Measurements from ENCODE around the gene TCF7L1.

The TCF7L1 gene

GRCh38 chr2:85230679-85231467 is 97.7 kb downstream of the TCF7L1 start:
- H3K27me3 ChIP-seq (ENCODE audit: insufficient read depth, insufficient read length), result no peaks in the 10 kb centered on the region
- H3K4me3 ChIP-seq (ENCODE audit: insufficient read length, low read depth), result no peak overlapping the region
- TF ChIP-seq YY1 (IDR thresholded peaks at IDR 0.05; ENCODE audit: insufficient read depth, insufficient read length), result no peak
- no peak for TF ChIP-seq ZNF274 (IDR thresholded peaks at IDR 0.05; ENCODE audit: low read depth, low read length)
- no peak for TF ChIP-seq SUZ12 (IDR thresholded peaks at IDR 0.05; ENCODE audit: extremely low read depth, insufficient read depth, insufficient read length)
- H3K36me3 ChIP-seq (ENCODE audit: insufficient read depth, insufficient read length, low read length), result no peaks in the 10 kb centered on the region
- H3K4me1 ChIP-seq (ENCODE audit: insufficient read depth, insufficient read length), result peaks cover 2% of the 10 kb centered on the region
- no peak overlapping the region for H3K9ac ChIP-seq (ENCODE audit: insufficient read length, low read depth)
- no peak for DNase-seq (ENCODE audit: low read depth, low spot score)
- no peaks in the 10 kb centered on the region for H3K9me3 ChIP-seq (ENCODE audit: insufficient read depth, low read length)

GRCh38 chr2:85231468-85231805 is 98.2 kb downstream of the TCF7L1 start:
- Histone ChIP-seq H3K27me3 (ENCODE audit: insufficient read depth, insufficient read length) (no peaks in the 10 kb centered on the region), H3K9ac (ENCODE audit: insufficient read length, low read depth) (no peak overlapping the region), H3K4me1 (ENCODE audit: insufficient read depth, insufficient read length) (peaks cover 2% of the 10 kb centered on the region), H3K9me3 (ENCODE audit: insufficient read depth, low read length) (no peaks in the 10 kb centered on the region), H3K36me3 (ENCODE audit: insufficient read depth, insufficient read length, low read length) (no peaks in the 10 kb centered on the region), H3K4me3 (ENCODE audit: insufficient read length, low read depth) (no peak overlapping the region)
- DNase-seq (ENCODE audit: low read depth, low spot score), result no peak
- no peak for TF ChIP-seq ZNF274 (IDR thresholded peaks at IDR 0.05; ENCODE audit: low read depth, low read length)
- no peak for TF ChIP-seq YY1 (IDR thresholded peaks at IDR 0.05; ENCODE audit: insufficient read depth, insufficient read length)
- TF ChIP-seq SUZ12 (IDR thresholded peaks at IDR 0.05; ENCODE audit: extremely low read depth, insufficient read depth, insufficient read length), result no peak

DNA sequence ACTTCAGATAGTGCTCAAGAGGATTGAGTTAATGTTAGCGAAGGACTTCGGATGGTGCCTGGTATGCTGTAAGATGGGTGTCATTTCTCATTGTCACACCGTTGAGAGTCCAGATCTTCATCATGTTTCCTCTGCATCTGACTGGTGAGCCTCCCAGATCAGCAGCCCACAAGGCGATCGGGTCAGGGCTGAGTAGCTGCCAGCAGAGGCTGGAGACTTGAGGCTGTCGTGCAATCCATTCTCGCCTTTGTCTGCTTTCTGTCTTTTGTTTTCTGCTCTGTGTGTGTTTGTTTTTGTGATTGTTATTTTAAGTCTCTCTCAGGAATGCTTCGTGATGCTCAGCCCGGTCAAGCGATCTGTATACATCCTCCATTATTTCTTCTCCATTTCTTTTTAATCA is 98.8 kb downstream of the TCF7L1 start:
- Histone ChIP-seq H3K36me3 (ENCODE audit: insufficient read depth, insufficient read length, low read length) (peaks cover 3% of the 10 kb centered on the region), H3K4me3 (ENCODE audit: insufficient read length, low read depth) (no peak overlapping the region), H3K27me3 (ENCODE audit: insufficient read depth, insufficient read length) (no peaks in the 10 kb centered on the region), H3K4me1 (ENCODE audit: insufficient read depth, insufficient read length) (peaks cover 4% of the 10 kb centered on the region), H3K9ac (ENCODE audit: insufficient read length, low read depth) (no peak overlapping the region), H3K9me3 (ENCODE audit: insufficient read depth, low read length) (no peaks in the 10 kb centered on the region)
- no peak for TF ChIP-seq SUZ12 (IDR thresholded peaks at IDR 0.05; ENCODE audit: extremely low read depth, insufficient read depth, insufficient read length)
- no peak for TF ChIP-seq YY1 (IDR thresholded peaks at IDR 0.05; ENCODE audit: insufficient read depth, insufficient read length)
- no peak for TF ChIP-seq ZNF274 (IDR thresholded peaks at IDR 0.05; ENCODE audit: low read depth, low read length)
- DNase-seq (ENCODE audit: low read depth, low spot score), result peak; percentile 57

DNA sequence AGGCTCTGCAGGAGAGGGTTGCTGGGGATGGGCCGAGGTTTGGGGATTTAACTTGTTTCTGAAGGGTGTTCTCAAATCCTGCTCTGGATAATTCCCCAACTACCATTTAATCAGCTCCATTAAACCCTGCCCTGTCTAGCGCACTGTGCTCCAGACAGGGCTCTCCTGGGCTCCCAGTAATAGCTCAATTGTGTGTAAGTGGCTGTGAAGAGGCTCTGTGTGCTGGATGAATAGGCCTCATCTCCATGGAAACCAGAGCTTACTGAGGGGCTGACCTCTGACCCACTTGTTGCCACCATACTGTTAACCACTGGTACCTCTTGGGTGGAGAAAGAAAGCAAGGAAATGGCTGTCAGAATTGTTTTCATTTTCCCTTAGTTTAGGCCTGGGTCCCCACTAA is 101.7 kb downstream of the TCF7L1 start:
- DNase-seq (ENCODE audit: low read depth, low spot score), result peak; percentile 43
- Histone ChIP-seq H3K9ac (ENCODE audit: insufficient read length, low read depth) (no peak overlapping the region), H3K9me3 (ENCODE audit: insufficient read depth, low read length) (no peaks in the 10 kb centered on the region), H3K4me1 (ENCODE audit: insufficient read depth, insufficient read length) (peaks cover 5% of the 10 kb centered on the region), H3K27me3 (ENCODE audit: insufficient read depth, insufficient read length) (no peaks in the 10 kb centered on the region), H3K4me3 (ENCODE audit: insufficient read length, low read depth) (no peak overlapping the region), H3K36me3 (ENCODE audit: insufficient read depth, insufficient read length, low read length) (peaks cover 3% of the 10 kb centered on the region)
- no peak for TF ChIP-seq YY1 (IDR thresholded peaks at IDR 0.05; ENCODE audit: insufficient read depth, insufficient read length)
- no peak for TF ChIP-seq ZNF274 (IDR thresholded peaks at IDR 0.05; ENCODE audit: low read depth, low read length)
- TF ChIP-seq SUZ12 (IDR thresholded peaks at IDR 0.05; ENCODE audit: extremely low read depth, insufficient read depth, insufficient read length), result no peak

DNA sequence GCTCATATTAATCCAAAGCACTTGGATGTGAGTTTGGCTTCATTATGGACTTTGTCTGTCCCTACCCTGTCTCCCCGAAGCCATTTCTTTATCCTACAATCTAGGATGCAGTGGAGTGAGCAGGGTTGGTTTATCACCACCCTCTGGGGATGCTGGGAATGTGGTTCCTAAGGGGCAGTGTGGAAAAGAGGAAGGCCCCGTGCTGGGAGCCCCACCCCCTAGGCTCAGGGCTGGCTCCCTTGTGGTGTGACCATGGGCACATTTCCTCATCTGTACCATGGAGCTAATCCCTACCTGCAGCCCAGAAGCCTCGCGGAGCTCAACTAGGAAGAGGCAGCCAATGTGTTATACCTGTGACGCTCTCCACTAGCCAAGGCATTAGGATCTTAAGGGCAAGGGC is 102.1 kb downstream of the TCF7L1 start:
- Histone ChIP-seq H3K4me1 (ENCODE audit: insufficient read depth, insufficient read length) (peaks cover 5% of the 10 kb centered on the region), H3K36me3 (ENCODE audit: insufficient read depth, insufficient read length, low read length) (peaks cover 5% of the 10 kb centered on the region), H3K4me3 (ENCODE audit: insufficient read length, low read depth) (no peak overlapping the region), H3K27me3 (ENCODE audit: insufficient read depth, insufficient read length) (no peaks in the 10 kb centered on the region), H3K9me3 (ENCODE audit: insufficient read depth, low read length) (no peaks in the 10 kb centered on the region), H3K9ac (ENCODE audit: insufficient read length, low read depth) (no peak overlapping the region)
- no peak for DNase-seq (ENCODE audit: low read depth, low spot score)
- no peak for TF ChIP-seq SUZ12 (IDR thresholded peaks at IDR 0.05; ENCODE audit: extremely low read depth, insufficient read depth, insufficient read length)
- TF ChIP-seq YY1 (IDR thresholded peaks at IDR 0.05; ENCODE audit: insufficient read depth, insufficient read length), result no peak
- TF ChIP-seq ZNF274 (IDR thresholded peaks at IDR 0.05; ENCODE audit: low read depth, low read length), result no peak

DNA sequence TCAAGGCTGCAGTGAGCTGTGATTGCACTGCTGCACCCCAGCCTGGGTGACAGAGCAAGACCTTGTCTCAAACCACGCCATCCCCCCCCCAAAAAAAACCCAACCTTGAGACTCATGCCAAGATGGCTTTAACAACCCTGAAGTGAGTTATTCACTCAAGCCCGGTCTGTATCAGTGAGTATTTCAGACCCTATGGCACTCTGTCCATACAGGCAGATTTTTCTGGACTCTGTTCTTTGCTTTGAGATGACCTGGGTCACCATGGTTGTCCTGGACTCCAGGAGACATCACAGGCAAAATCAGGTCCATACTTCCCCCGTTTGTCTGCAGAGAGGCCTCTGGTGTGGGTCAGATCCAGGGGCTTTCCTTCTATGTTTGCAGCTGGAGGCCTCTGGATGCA is 102.9 kb downstream of the TCF7L1 start:
- H3K9ac ChIP-seq (ENCODE audit: insufficient read length, low read depth), result no peak overlapping the region
- no peaks in the 10 kb centered on the region for H3K27me3 ChIP-seq (ENCODE audit: insufficient read depth, insufficient read length)
- H3K9me3 ChIP-seq (ENCODE audit: insufficient read depth, low read length), result no peaks in the 10 kb centered on the region
- TF ChIP-seq YY1 (IDR thresholded peaks at IDR 0.05; ENCODE audit: insufficient read depth, insufficient read length), result no peak
- TF ChIP-seq ZNF274 (IDR thresholded peaks at IDR 0.05; ENCODE audit: low read depth, low read length), result no peak
- no peak for TF ChIP-seq SUZ12 (IDR thresholded peaks at IDR 0.05; ENCODE audit: extremely low read depth, insufficient read depth, insufficient read length)
- H3K36me3 ChIP-seq (ENCODE audit: insufficient read depth, insufficient read length, low read length), result peaks cover 5% of the 10 kb centered on the region
- H3K4me3 ChIP-seq (ENCODE audit: insufficient read length, low read depth), result no peak overlapping the region
- DNase-seq (ENCODE audit: low read depth, low spot score), result no peak
- H3K4me1 ChIP-seq (ENCODE audit: insufficient read depth, insufficient read length), result peaks cover 5% of the 10 kb centered on the region

GRCh38 chr2:85237849-85238565 is 104.8 kb downstream of the TCF7L1 start:
- no peak for TF ChIP-seq ZNF274 (IDR thresholded peaks at IDR 0.05; ENCODE audit: low read depth, low read length)
- TF ChIP-seq YY1 (IDR thresholded peaks at IDR 0.05; ENCODE audit: insufficient read depth, insufficient read length), result no peak
- TF ChIP-seq SUZ12 (IDR thresholded peaks at IDR 0.05; ENCODE audit: extremely low read depth, insufficient read depth, insufficient read length), result no peak
- peak overlapping the region; percentile 12 for H3K4me3 ChIP-seq (ENCODE audit: insufficient read length, low read depth)
- H3K4me1 ChIP-seq (ENCODE audit: insufficient read depth, insufficient read length), result peaks cover 7% of the 10 kb centered on the region
- peak; percentile 47 for DNase-seq (ENCODE audit: low read depth, low spot score)
- peaks cover 5% of the 10 kb centered on the region for H3K36me3 ChIP-seq (ENCODE audit: insufficient read depth, insufficient read length, low read length)
- no peaks in the 10 kb centered on the region for H3K27me3 ChIP-seq (ENCODE audit: insufficient read depth, insufficient read length)
- no peaks in the 10 kb centered on the region for H3K9me3 ChIP-seq (ENCODE audit: insufficient read depth, low read length)
- peak overlapping the region; percentile 57 for H3K9ac ChIP-seq (ENCODE audit: insufficient read length, low read depth)

All from NT2/D1 (cell line).